Body of pancreas (tissue), 4 donors: Measurements from ENCODE around the gene E2F2.

Source experiments
- CTCF ChIP-seq, 7 experiments: fragments of 450-650 bp in 4 of 7; fragments of 200-600 bp in 3 of 7; sonication (generic) in 3 of 7; IDR thresholded peaks; one replicate each; pipeline ENCODE4 v1.5.1; 2016 to 2019; ENCODE audit warnings: antibody characterized with exemption in 7 of 7
- POLR2A ChIP-seq, 3 donors: fragments of 450-650 bp; IDR thresholded peaks; one replicate each; pipeline ENCODE4 v1.6.1; 2016; ENCODE audit warnings: antibody characterized with exemption in 3 of 3, mild to moderate bottlenecking in 2 of 3

DNA sequence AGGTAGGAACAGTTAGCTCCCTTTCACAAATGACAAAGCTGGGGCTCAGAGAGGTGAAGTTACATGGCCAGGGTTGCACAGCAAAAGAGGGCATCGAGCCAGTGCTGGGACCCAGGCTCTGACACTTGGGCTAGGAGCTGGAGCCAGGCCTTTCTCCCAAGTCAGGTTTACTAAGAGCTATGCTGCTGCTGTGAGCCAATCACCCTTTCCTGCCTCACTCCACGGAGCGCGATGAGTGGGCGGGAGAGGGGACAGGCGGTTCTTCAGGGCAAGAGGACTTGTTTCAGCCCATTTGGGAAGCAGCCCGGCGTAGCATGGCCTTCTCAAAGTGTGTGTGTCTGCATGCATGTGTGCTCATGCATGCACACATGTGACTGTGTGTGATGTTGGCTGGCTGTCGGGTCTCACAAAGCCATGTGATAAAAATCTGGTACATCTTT, 17.7 kb upstream of the E2F2 start:
- TF ChIP-seq CTCF (IDR thresholded peaks at IDR 0.05), result no peak
- TF ChIP-seq POLR2A (IDR thresholded peaks at IDR 0.05), result no peak
